ENCODE measurements around the gene CCNI.
A peak's percentile ranks its signal among the peaks of the same experiment; 100 is the strongest.
"Not testable (repeated sequence)": the region's sequence is repeated elsewhere in the genome, so short reads cannot be mapped to it uniquely, and the experiment has no call there.

The CCNI gene

DNA sequence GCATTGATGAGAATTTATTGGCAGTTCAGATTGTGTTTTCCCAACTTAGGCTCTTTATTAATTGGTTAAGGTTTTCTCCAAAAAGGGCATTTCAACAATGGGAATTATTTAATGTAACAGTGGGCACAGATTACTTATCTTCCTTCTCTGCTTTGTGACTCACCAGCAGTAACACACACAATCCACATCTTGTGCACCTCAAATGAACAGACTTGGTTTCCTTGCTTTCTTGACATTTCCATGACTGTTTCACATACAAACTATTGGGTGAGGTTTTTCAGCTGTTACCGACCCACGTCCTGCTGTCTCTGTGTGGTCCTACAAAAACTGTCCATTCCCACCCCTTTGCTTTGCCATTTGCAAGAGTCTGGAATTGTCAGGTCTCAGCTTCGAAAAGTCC lies 38.1 kb downstream of the CCNI start:
- DNase-seq: no peak

DNA sequence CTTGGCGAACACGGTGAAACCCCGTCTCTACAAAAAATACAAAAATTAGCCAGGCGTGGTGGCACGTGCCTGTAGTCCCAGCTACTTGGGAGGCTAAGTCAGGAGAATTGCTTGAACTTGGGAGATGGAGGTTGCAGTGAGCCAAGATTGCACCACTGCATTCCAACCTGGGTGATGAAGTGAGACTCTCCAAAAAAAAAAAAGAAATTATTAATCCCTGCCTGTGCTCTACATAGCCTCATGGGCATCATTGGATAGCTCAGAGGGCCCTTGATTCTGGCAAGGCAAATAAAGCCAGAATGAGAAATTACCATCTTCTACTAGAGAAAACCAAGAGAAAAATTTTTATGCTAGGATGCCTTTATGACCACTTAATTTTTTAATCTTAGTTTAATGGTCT lies 38.6 kb downstream of the CCNI start:
- not testable (repeated sequence) for DNase-seq

DNA sequence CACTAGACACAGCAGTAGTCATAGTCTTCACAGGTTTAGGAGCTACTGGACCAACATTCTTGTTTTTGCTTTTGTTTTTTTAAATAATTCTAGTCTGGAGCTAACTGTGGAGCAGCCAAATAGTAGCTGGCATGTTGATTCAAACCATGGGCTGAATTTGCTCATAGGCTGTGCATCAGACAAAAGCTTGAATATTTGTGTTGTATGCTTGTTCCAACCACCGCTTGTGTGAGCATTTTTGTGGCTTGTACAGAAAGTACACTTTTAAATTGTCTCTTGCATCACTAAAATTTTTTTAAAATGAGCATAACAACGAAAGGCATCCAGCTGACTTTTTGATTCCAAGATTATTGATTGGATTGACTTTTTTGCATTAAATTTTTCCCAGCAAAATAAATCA lies 39.6 kb downstream of the CCNI start:
- no peak for DNase-seq

DNA sequence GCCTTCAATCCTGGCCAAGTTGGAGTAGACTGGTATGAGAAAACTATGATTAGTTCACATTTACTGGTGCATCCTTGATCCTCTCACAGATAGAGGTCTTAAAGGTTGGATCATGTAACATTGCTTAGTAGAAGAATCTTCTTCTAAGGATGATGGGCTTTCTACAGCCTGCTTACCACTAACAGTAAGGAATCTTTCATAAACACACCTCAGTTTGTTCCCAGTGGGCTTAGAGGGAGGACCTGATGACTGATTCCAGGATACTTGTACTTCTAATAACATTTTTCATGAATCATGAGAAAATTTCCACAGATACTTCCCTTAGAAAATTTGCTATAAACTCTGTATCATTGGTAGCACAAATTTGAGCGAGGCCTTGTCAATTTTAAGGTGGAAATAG lies 40.6 kb downstream of the CCNI start:
- DNase-seq: no peak

DNA sequence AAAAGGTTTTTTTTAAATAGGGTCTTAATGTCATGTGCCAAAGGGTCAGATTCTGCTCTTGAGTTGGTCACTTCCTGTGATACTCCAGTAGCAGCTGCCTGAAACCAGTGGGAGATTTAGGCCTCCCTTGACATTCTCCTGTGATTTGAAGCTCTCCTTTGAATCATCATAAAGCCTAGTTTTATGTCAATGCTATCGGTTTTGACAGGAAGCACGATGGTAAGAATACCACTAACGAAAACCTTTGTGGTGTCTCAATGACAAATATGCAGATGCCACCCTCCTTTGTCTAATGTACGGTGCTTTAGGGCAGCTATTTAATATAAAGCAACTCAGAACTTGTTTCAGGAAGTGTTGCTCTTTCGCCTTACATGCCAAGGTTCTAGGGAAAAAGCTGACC lies 44.2 kb downstream of the CCNI start:
- DNase-seq: no peak

DNA sequence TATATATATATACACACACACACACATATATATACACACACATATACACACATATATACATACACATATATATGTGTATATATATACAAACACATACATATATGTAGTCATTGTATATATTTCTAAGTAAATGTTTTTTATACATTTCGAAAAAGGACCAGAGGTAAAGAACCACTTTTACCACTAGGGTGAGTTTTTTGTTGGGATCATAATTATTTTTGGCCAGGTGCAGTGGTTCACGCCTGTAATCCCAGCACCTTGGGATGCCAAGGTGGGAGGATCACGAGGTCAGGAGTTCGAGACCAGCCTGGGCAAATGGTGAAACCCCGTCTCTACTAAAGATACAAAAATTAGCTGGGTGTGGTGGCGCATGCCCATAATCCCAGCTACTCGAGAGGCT lies 46.0 kb downstream of the CCNI start:
- DNase-seq: not testable (repeated sequence)

DNA sequence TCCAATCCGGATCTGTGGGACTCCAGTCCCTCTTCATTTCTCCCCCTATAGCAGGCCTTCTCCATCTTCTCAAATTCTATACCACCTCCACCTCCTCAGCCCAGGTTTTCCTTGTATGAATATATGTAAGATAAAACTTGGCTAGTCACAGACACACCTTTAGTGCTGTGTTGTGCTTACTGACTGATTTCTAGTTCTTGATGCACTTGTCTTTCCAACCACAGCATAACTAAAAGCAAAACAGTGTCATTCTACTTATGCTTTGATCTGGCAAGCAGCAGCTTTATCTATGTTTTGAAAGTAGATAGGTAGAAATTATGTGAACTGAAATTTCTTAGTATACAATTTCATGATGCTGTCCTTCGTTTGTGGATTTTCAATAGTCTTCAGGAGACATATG lies 47.5 kb downstream of the CCNI start:
- DNase-seq: no peak

DNA sequence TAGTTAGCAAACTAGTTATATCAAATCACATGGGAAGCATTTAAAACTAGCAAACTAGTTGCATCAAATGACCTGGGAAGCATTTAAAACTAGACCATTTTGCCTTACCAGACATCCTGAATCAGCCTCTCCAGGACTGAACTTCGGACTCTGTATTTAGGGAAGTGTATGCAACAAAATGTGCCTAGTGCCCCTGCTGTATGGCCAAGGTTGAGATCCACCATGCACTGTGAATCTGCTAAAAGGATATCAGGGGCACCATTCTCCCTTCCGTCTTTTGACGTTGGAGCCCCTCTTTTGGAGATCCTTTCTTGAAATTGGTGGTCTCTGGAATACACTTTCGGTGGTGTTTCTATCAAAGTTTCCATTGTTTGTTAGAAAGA lies 49.5 kb downstream of the CCNI start:
- no peak for DNase-seq

DNA sequence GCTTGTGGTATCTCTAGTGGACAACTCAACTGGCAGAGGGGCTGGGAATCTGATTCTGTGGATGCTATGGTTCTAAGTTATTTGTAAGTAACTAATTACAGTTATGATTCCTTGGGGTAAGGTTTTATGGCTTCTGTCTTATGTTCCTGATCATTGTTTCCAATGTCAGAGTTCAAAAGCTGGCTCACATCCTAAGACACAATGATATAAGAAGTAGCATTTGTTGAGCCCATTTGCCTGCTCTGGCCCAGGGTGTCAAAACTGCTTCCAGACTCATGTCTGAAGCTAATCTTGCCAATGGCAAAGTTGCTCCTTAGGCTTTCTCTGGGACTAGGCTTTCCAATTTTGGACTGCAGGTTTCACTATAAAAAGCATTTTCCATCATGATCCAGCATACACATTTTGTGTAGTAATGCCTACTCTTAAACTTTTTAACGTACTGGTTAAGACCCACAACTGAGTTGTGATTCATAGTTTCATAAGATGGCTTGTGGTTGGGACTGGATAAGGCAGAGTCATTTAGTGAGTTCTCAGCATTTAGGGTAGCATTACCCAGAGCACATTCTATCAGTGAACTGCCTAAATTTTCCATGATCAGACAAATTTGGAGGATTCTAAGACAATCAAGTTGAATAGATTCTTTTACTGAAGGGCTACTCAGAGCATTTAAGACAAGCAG lies 50.0 kb downstream of the CCNI start:
- DNase-seq: no peak

DNA sequence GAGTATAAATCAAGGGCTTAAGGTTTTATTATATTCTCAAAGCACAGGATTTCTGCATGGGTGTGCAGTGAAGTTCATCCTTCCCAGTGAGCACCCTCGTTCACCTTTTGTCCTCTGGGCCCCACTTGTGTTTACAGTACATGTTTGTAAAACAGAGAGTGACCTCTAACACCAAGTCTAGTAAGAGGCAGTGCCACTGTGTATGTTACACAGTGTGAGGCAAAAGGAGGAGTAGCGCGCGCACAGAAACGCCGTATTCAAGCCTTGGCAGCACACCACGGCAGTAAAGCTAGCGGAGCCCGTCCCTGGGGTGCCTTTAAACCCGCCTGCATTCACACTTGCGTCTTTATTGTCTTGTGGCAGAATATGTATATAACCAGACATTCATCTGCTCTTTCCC lies 51.9 kb downstream of the CCNI start:
- no peak for DNase-seq

DNA sequence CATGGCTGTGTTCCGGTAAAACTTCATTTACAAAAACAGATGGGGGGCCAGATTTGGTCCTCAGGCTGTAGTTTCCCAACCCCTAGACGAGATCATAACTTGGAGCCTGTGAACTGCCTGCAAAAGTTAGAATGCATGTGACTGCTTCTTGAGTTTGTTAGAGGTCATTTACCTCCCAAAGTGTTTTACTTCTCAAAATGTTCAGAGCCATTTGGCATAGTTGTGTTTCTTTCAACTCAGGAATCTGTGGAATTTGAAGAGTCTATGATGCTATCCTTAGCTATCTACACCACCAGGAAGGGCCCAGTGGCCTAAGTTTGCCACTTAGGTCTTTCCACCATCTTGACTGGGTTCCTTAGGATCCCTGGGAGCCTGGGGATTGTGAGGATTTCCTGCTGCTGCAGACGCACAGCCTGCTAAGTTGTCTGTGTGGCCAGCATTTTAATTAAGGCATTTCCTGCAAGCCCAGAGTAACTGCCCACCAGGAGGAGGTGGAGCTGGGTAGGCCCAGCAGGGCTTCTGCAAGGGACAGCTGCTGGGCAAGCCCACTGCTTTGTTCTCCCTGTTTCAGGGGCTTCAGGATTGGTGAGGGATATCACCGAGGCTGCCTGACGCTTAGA lies 53.1 kb downstream of the CCNI start:
- peak; percentile 42 for DNase-seq

DNA sequence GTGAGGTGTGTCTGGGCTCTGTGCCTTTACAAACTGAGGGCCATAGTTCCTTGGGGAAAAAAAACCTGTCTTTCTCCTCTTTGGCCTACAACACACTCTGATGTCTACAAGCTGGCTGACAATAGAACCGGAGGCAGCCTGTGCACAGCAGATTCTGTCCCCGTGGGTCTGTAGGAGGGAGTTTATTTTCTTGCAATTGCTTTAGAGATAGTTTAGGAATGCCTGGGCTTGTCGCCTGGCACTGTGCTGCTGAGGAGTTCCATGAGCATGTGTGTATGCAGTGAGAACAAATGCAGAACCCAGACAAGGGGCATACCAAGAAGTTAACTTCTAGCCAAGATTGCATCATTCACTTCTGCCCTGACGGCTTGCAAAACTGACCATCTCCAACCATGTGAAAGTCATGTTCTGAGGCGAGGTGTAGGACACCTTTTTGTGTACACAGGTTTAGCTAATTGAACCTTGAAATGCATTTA lies 54.1 kb downstream of the CCNI start:
- peak; percentile 62 for DNase-seq

- DNase-seq: no peak
These were observed 55.8 kb downstream of the CCNI start for GRCh38 chr4:77020017-77020416.

DNA sequence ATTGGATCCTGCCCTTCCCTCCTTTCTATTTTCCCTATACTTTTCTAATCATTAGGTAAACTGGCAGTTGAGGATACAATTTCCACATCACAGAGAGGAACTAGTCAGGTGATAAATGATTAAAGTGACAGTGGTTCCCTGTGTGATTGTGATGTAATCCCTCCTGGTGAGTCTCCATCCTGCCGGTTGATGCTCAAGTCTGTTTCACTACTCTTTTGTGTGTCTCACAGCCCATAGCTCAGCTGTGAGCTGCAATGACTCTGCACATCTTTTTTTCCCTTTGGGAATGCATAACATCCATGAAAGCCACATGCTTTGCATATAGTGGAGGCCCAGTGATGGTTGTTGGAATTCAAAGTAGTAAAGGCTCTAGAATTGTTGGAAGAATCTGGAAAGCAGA lies 60.4 kb downstream of the CCNI start:
- no peak for DNase-seq

GRCh38 chr4:77014256-77014655 lies 61.5 kb downstream of the CCNI start:
- no peak for DNase-seq

- no peak for DNase-seq
These were observed 63.1 kb downstream of the CCNI start for GRCh38 chr4:77012726-77013125.

GRCh38 chr4:77010841-77011354 lies 64.9 kb downstream of the CCNI start:
- no peak for DNase-seq

DNA sequence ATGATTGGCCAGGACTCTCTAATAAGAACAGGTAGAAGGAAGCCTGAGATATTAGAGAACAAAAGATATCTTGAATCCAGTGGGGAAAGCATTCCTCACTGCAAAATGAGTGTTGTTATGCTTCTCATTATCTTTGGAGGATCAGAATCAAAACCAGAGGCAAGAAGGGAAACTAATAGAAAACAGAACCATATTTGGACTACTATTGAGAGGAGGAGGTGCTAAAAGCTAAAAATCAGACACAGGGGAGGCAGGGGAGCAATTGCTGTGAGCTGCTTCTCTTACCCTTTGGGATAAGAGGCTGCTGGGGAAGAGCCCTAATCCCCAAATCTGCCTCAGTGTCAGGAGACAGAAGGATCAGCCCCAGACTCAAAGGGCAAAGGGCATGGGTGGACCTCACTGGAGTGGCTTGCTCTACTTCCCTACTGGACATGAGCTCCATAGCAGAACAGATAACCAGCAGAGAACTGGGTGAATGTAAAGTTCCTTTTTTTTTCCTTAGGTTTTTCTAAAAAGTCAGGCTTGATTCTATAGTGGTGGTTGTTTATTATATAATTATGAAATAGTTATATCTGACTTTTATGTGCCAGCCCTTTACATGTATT lies 66.2 kb downstream of the CCNI start:
- no peak for DNase-seq

- DNase-seq: peak; percentile 80
These were observed 68.2 kb downstream of the CCNI start for GRCh38 chr4:77007358-77008230.

DNA sequence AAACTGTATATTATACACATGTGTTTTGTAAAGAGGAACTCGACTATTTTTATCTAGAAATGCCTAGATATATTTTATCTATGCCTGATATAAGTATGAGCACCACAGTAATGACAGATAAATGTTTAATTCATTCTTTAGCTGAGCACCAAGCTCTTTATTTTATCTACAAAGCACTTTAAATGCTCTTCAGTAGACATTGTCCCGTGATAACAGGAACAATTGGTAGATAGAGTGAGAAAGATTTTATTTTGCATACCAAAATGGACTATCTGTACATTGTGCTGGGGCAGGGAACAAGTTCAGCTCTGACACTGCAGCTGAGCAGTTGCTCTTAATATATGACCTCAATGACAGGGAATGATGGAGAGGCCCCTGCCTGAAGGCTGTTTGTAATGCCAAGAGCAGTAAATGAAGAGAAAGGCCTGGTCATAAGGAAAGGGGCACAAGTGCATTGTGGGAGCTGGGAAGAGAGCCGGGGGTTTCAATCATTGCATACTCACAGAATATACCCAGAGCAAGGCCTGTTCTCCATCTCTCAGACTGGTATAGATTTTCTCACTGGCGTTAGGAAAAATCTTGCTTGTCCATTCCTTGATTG lies 68.9 kb downstream of the CCNI start:
- DNase-seq: peak; percentile 23

DNA sequence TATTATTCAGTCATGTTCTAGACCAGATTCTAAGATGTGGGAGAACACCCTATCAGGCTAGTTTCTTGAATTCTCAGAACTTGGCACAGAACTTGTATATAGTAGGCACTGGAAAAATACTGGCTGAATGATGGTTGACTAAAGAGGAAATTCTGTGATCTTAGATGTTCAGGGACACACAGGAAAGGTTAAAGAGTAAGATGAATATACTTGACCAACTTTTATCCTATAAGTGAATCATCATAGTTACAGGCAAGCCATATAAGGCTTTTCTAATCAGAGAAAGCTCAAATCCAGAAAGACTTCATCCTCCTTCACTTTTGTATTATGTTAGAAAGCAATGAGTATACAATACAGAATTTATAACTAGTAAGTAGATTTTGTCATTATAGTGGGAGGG lies 72.4 kb downstream of the CCNI start:
- no peak for DNase-seq

DNA sequence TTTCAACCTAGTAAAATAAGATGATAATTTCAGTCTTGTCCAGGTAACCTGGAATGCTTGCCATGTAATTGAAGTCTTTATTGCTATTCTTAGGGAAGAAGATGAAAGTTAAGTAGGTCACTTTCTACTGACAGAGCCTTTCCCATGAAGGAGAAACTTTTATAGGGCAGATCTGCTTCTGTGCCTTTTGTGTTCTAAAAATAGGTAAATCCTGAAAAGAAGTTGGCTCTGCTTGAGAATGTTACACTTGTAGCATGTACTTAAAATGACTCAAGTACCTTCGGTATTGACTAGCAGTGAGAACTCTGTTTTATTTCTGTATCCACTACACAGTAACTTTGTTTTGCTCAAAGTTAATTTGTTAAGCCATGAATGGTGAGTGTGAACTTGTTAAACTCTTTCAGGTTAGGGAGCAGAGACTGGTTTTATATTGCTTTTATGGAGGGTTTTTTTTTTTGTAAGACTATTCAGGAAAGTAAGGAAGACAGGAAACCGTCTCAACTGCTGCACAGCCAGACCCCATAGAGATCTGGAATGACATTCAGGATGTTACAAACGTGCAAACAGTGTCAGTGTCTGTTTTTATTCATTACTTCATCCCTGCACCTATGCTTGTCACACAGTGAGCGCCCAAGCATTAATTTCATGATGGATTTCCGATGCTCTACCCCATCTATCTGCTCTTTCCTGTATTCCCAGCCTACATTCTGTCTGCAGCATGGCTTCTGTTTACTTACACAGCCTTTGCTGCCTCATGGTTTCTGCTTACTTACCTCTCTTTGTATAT lies 73.3 kb downstream of the CCNI start:
- DNase-seq: no peak
